HepG2 (cell line): ENCODE data around the gene DAPK1. TPM values are rescaled to one million over a fixed set of nuclear protein-coding genes. Genes with fewer than 3 reads are reported as not detected.
A peak's percentile ranks its signal among the peaks of the same experiment; 100 is the strongest.

Experiments used
- ATAC-seq: fragments of 200-7000 bp; cut with Tn5 transposase; 3 replicates; pipeline ENCODE4 v1.9.1; 2020; ENCODE audit warnings: mild to moderate bottlenecking, moderate library complexity
- BruUV-seq: library from RNA; stranded (reverse); fragments of 400-500 nt; replicated peaks from 2 replicates; lab custom pipeline; 2021; lab: Mats Ljungman, UMichigan
- CTCF ChIA-PET: fragments of 300-600 bp; formaldehyde crosslinking; extraction: SDS; loops from one replicate; lab custom pipeline; 2021; ENCODE audit warnings: low total read pairs, inconsistent platforms, low intra/inter-chr PET ratio; lab: Yijun Ruan, JAX
- POLR2A ChIA-PET: fragments of 350-600 bp; sonication (Branson Sonifier 250); formaldehyde crosslinking; loops from one replicate; lab custom pipeline; 2020; ENCODE audit warnings: antibody characterized with exemption, inconsistent platforms; lab: Yijun Ruan, JAX
- DNase-seq: peaks from one replicate; pipeline ENCODE4 v3.0.0-alpha.2; 2015; ENCODE audit warnings: low spot score
- FAIRE-seq: peaks from 3 replicates; lab custom pipeline; 2011; peaks lifted over from hg19 to GRCh38; lab: Jason Lieb, UNC
- H2AFZ ChIP-seq: one replicate; pipeline ENCODE4 v1.6.1; 2011; ENCODE audit warnings: low read length, inconsistent platforms
- H3K27ac ChIP-seq: fragments of 300-600 bp; 3 replicates; pipeline ENCODE4 v1.8.0; 2011; ENCODE audit warnings: mixed run types, mild to moderate bottlenecking, mixed read lengths, low read length, inconsistent platforms; ENCODE audit not compliant: insufficient read depth; ENCODE audit errors: extremely low read length
- H3K27me3 ChIP-seq, 2 experiments: fragments of 200-600 bp in 1 of 2; 2 replicates in 1 of 2; 3 replicates in 1 of 2; pipeline versions ENCODE4 v1.6.0 to v1.8.0; 2011; ENCODE audit warnings: low read length in 2 of 2, mild to moderate bottlenecking in 2 of 2, moderate library complexity in 2 of 2, inconsistent platforms in 1 of 2; ENCODE audit not compliant: insufficient read depth in 2 of 2, control insufficient read depth in 1 of 2
- H3K36me3 ChIP-seq, 2 experiments: fragments of 200-600 bp in 1 of 2; replicated peaks in 1 of 2; 2 replicates in 1 of 2; 3 replicates in 1 of 2; pipeline versions ENCODE4 v1.5.1 to v1.8.0; 2011; ENCODE audit warnings: low read length in 2 of 2, inconsistent platforms in 1 of 2; ENCODE audit not compliant: insufficient read depth in 2 of 2, control insufficient read depth in 1 of 2
- H3K4me1 ChIP-seq: 2 replicates; pipeline ENCODE4 v1.5.1; 2012; ENCODE audit warnings: low read length, inconsistent platforms; ENCODE audit not compliant: insufficient read depth
- H3K4me2 ChIP-seq: 2 replicates; pipeline ENCODE4 v1.6.0; 2011; ENCODE audit warnings: low read depth, low read length, inconsistent platforms
- H3K4me3 ChIP-seq, 3 experiments: fragments of 200-600 bp in 1 of 3; sonication (generic), shearing (Covaris generic) in 1 of 3; replicated peaks in 1 of 3; 2 replicates each; pipeline ENCODE4 v1.5.1; 2011 to 2016; ENCODE audit warnings: low read length in 3 of 3, inconsistent platforms in 2 of 3, low read depth in 2 of 3, mild to moderate bottlenecking in 2 of 3, control low read depth in 1 of 3, mixed read lengths in 1 of 3; ENCODE audit not compliant: insufficient read depth in 1 of 3
- H3K79me2 ChIP-seq: one replicate; pipeline ENCODE4 v1.6.1; 2011; ENCODE audit warnings: low read length, inconsistent platforms; ENCODE audit not compliant: insufficient read depth
- H3K9ac ChIP-seq: 2 replicates; pipeline ENCODE4 v1.6.0; 2011; ENCODE audit warnings: mild to moderate bottlenecking, low read depth, low read length, inconsistent platforms; ENCODE audit not compliant: insufficient read depth
- H3K9me3 ChIP-seq: 2 replicates; pipeline ENCODE4 v1.5.1; 2012; ENCODE audit warnings: mild to moderate bottlenecking, low read length
- H4K20me1 ChIP-seq: 2 replicates; pipeline ENCODE4 v1.6.0; 2011; ENCODE audit warnings: inconsistent platforms, mild to moderate bottlenecking, low read length, moderate library complexity; ENCODE audit not compliant: insufficient read depth
- CCDC6 ChIP-seq: sonication (generic); formaldehyde crosslinking; IDR thresholded peaks from 2 replicates; pipeline ENCODE4 v1.8.1; 2022; ENCODE audit warnings: mild to moderate bottlenecking, missing genetic modification reagents, moderate library complexity
- IRF1 ChIP-seq: sonication (generic); formaldehyde crosslinking; IDR thresholded peaks from 2 replicates; pipeline ENCODE4 v1.4.0; 2020; ENCODE audit warnings: low read depth, mild to moderate bottlenecking, missing genetic modification reagents
- NR2F2 ChIP-seq: IDR thresholded peaks from 2 replicates; pipeline ENCODE4 v1.6.1; 2012; ENCODE audit warnings: low read depth, inconsistent platforms, borderline replicate concordance
- PHF21A ChIP-seq: sonication (generic); formaldehyde crosslinking; IDR thresholded peaks from 2 replicates; pipeline ENCODE4 v1.5.0; 2020; ENCODE audit warnings: mild to moderate bottlenecking, missing genetic modification reagents
- POLR2AphosphoS5 ChIP-seq: IDR thresholded peaks from 2 replicates; pipeline ENCODE4 v1.6.1; 2012; ENCODE audit warnings: low read depth, low read length
- ZNF225 ChIP-seq: sonication (generic); formaldehyde crosslinking; IDR thresholded peaks from 2 replicates; pipeline ENCODE4 v1.4.0; 2020; ENCODE audit warnings: mild to moderate bottlenecking, missing genetic modification reagents
- ZNF281 ChIP-seq: sonication (generic); formaldehyde crosslinking; IDR thresholded peaks from 2 replicates; pipeline ENCODE4 v1.4.0; 2020; ENCODE audit warnings: missing genetic modification reagents, borderline replicate concordance
- ZNF382 ChIP-seq: sonication (generic); formaldehyde crosslinking; IDR thresholded peaks from 2 replicates; pipeline ENCODE4 v1.5.0; 2020; ENCODE audit warnings: missing genetic modification reagents, mild to moderate bottlenecking, borderline replicate concordance
- ZNF747 ChIP-seq: sonication (generic); formaldehyde crosslinking; IDR thresholded peaks from 2 replicates; pipeline ENCODE4 v1.8.1; 2023; ENCODE audit warnings: missing genetic modification reagents, mild to moderate bottlenecking, borderline replicate concordance
- WGBS: methylation state at CpG from one replicate; pipeline ENCODE4 v1.1.6; 2017; ENCODE audit warnings: low lambda C conversion rate; 5-methylcytosine and 5-hydroxymethylcytosine counted together
- in situ Hi-C: cut with HindIII; loops from 2 replicates; pipeline ENCODE4 v1.10.0; 2017; ENCODE audit warnings: low pct_unique_long_range_greater_than_20kb; ENCODE audit not compliant: extremely low pct_ligation_motif_present
- intact Hi-C: fragments of 100-400 bp; cut with micrococcal nuclease; formaldehyde crosslinking; loops from one replicate; pipeline ENCODE4 v1.10.0; 2022; ENCODE audit not compliant: unreplicated experiment
- polyA plus RNA-seq, 8 experiments: library from polyadenylated mRNA; depleted of rRNA in 3 of 8; stranded (reverse) in 7 of 8; unstranded in 1 of 8; fragments of >200 nt; fragmentation: Illumina TruSeq in 4 of 8; extraction: Trizol in 4 of 8; gene quantifications; 2 replicates each; pipeline versions ENCODE4 v1.2.1 to v1.2.3, GENCODE V29; 2011 to 2016; ENCODE audit warnings: low read depth in 4 of 8, missing spikeins in 1 of 8, mixed read lengths in 1 of 8; ENCODE audit not compliant: insufficient read depth in 1 of 8
- total RNA-seq, 5 experiments: library from RNA; depleted of rRNA; stranded (reverse); fragments of >200 nt; fragmentation: Illumina TruSeq; extraction: Trizol; gene quantifications; 2 replicates each; pipeline ENCODE4 v1.2.3, GENCODE V29; 2016; ENCODE audit warnings: low read depth in 1 of 5
- TF ChIP-seq, protein P1 (sequence below): sonication (generic); formaldehyde crosslinking; IDR thresholded peaks from 2 replicates; pipeline ENCODE4 v1.4.0; 2020; ENCODE audit warnings: missing genetic modification reagents

The DAPK1 gene
- total and polyA plus RNA-seq, 2 of the 13 experiments (the other 11 are each of a cell fraction or from before 2014, with no cell fraction given): 35.7 to 35.9 TPM

DNA sequence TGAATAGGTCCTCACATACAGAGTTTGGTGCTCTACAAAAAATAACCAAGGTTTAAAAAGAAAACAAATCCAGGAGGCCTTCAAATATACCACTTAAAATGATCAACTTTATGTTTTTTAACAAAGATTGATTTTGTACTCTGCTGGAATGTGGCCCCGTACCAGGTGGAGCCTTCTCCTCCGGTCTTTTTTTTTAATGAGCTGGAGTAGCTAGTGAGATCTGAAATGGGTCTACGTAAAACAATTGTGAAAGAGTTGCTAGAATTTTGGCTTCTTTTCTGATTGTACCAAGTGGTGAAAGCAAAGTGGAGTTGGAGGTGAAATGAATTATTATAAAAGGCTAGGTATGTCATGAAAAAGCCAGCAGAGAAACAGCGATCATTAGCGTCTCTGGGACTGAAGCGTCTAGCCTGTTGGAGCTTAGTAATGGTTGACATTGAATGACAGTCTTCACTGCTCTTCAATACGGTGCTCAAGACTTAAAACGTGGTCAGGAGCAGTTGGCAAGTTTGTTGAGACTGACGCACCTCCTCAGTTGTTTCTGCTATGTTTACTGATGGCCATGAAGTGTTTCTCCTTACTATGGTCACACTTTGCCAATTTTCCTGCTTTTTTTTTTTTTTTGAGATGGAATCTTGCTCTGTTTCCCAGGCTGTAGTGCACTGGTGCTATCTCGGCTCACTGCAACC, 84.4 kb downstream of the DAPK1 start:
- Histone ChIP-seq H3K4me2 (no peak overlapping the region), H3K4me1 (peaks cover 71% of the 10 kb centered on the region), H3K27ac (peak overlapping the region; percentile 7), H3K4me3 (no peak overlapping the region), H3K36me3 (no peaks in the 10 kb centered on the region), H3K9ac (no peak overlapping the region), H3K9me3 (no peaks in the 10 kb centered on the region), H3K27me3 (no peaks in the 10 kb centered on the region), H2AFZ (no peak overlapping the region), H4K20me1 (no peaks in the 10 kb centered on the region), H3K79me2 (peaks cover 12% of the 10 kb centered on the region)
- TF ChIP-seq ZNF225 (CRISPR knock-in tag) (no peak), ZNF382 (CRISPR knock-in tag) (no peak), POLR2AphosphoS5 (no peak), NR2F2 (no peak), ZNF747 (no peak), PHF21A (CRISPR knock-in tag) (no peak), CCDC6 (CRISPR knock-in tag) (no peak), IRF1 (CRISPR knock-in tag) (no peak), ZNF281 (no peak)
- TF ChIP-seq, protein P1, sequence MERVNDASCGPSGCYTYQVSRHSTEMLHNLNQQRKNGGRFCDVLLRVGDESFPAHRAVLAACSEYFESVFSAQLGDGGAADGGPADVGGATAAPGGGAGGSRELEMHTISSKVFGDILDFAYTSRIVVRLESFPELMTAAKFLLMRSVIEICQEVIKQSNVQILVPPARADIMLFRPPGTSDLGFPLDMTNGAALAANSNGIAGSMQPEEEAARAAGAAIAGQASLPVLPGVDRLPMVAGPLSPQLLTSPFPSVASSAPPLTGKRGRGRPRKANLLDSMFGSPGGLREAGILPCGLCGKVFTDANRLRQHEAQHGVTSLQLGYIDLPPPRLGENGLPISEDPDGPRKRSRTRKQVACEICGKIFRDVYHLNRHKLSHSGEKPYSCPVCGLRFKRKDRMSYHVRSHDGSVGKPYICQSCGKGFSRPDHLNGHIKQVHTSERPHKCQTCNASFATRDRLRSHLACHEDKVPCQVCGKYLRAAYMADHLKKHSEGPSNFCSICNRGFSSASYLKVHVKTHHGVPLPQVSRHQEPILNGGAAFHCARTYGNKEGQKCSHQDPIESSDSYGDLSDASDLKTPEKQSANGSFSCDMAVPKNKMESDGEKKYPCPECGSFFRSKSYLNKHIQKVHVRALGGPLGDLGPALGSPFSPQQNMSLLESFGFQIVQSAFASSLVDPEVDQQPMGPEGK (CRISPR knock-in tag): no peak
- CTCF ChIA-PET: no interaction called here
- no TSS peak for BruUV-seq
- in situ Hi-C loops (no loop called here), intact Hi-C loops (no loop called here)
- POLR2A ChIA-PET: interaction anchor here (0.9 to 5.4 kb wide), 3 partner anchors 12 to 84 kb away, joined by 3 to 26 read pairs (median 3); partner anchors contain the start of gene DAPK1
- ATAC-seq (no peak), DNase-seq (no peak), FAIRE-seq (no peak)
- WGBS: 95% methylated on average over 10 of the region's 10 CpGs
